C4-2B (cell line): ENCODE data around the gene AIG1.

ENCODE experiments used
- H3K27ac ChIP-seq: fragments of 450-650 bp; 2 replicates; pipeline ENCODE4 v1.5.1; 2017
- CTCF ChIP-seq: fragments of 450-650 bp; conservative IDR thresholded peaks from 2 replicates; pipeline ENCODE4 v1.5.1; 2017; ENCODE audit warnings: mild to moderate bottlenecking
- ZFX ChIP-seq: fragments of 450-650 bp; IDR thresholded peaks from 2 replicates; pipeline ENCODE4 v1.6.1; 2017

The AIG1 gene

DNA sequence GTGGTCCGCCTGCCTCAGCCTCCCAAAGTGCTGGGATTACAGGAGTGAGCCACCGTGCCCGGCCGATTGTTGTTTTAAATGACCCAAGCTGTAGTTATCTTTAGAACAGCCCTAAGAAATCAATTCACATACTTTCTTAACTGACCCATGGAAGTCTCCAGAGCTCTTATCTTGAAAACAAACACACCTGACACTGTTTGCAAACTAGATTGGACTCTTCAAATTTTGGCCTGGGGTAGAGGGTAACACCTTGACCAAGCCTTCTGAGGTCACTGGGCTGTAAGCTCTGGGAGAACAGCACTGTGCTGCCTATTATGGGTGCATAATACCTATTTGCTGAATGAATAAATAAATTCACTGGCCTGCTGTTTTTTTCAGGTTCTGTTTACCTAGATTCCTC, 190.6 kb downstream of the AIG1 start:
- no peak; the same call in 1 of the 2 replicates for TF ChIP-seq CTCF
- TF ChIP-seq ZFX = no peak
- no peak overlapping the region for H3K27ac ChIP-seq

GRCh38 chr6:143252961-143253360, 192.3 kb downstream of the AIG1 start:
- TF ChIP-seq CTCF = no peak
- TF ChIP-seq ZFX = no peak
- H3K27ac ChIP-seq = no peak overlapping the region

DNA sequence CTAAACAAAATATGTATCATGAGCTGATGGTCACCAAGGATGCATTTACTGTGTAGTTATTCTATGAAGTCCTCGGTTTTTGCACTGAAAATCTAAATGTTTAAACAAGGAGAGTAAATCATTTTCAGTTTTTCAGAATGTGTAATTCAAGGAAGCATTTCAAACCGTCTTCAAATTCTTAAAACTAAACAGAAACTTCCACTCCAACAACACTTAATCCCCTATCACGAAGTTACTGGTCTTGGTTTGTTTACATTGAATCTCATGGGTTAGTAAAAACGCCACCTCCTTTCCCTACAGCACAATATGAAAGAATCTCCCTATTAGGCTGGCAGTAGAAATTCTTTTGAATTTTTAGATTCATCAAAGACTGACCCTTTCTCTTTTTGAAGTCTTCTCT, 192.9 kb downstream of the AIG1 start:
- H3K27ac ChIP-seq = no peak overlapping the region
- TF ChIP-seq CTCF (no peak), ZFX (no peak)

DNA sequence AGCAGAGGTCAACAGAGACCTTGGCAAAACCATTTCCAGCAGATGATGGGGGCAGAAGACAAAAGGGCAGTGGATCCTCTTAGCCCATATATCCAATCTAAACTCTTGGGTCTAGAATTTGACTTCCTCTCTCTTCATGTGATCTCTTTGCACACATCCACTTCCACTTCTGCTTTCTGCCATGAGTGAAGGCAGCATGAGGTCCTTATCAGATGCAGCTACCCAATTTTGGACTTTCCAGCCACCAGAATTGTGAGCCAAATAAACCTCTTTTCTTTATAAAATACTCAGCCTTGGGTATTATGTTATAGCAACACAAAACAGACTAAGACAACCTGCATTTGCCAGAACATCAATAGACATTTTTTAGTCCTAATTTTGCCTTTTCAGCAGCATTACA, 198.3 kb downstream of the AIG1 start:
- no peak for TF ChIP-seq ZFX
- TF ChIP-seq CTCF = no peak
- H3K27ac ChIP-seq = no peak overlapping the region

DNA sequence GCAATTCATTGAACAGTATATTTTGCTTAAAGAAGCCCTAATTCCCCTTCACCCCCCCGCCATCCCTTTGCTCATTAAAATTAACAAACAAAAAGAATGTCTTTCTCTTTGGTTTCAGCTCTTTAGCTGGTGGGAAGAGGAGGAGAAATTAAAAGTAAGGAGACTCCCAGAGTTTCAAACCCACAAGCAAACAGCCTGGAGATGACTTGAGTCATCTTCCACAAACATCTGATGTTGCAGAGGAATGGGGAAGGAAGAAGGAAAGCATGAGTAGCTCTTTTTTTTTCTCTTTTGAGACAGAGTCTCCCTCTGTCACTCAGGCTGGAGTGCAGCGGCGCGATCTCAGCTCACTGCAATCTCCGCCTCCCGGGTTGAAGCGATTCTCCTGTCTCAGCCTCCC, 200.2 kb downstream of the AIG1 start:
- no peak for TF ChIP-seq ZFX
- TF ChIP-seq CTCF = no peak
- H3K27ac ChIP-seq = no peak overlapping the region

DNA sequence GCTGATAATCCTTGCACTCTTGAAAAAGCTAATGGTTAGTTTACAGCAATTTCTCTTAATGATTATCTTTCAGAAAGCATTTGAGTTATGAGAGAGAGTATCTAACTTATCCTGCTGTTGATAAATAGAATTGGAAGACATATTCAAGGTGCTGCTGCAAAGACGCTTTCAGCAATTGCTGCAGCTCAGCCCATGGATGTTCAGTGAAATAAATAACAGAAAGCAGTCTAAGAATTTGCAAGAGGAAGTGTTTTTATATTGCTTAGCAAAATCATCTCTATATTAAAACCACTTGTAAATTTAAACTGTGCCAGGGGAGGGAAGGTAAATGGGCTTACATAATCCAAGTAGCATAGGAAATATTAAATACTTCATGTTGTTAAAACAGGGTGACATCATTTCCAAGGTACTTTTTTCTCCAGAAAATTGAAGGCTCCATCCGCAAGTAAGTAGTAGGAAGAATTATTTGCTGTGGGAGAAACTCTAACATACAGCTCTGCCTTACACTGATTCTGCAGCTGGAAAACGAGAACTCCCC, 201.3 kb downstream of the AIG1 start:
- no peak overlapping the region for H3K27ac ChIP-seq
- no peak for TF ChIP-seq ZFX
- no peak for TF ChIP-seq CTCF

GRCh38 chr6:143262859-143263258, 202.2 kb downstream of the AIG1 start:
- TF ChIP-seq ZFX (no peak), CTCF (no peak)
- no peak overlapping the region for H3K27ac ChIP-seq

DNA sequence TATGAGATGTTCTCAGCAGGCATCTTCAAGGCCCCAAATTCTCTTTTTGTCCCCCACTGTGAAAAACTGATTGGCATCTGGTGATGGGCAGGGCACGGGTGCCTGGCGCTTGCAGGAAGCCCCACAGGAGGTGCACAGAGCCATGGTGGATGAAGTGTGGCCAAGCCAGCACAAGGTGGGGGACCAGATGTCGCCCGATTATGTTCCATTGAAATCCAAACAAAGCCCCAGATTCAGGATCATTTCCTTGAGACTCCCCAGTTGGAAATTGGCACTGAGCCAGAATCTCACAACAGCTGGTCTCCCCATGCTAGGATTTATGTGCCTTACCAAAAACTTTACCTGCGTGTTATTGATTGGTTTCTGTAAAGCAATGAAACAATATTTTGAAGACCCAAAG, 203.7 kb downstream of the AIG1 start:
- TF ChIP-seq ZFX (no peak), CTCF (no peak)
- no peak overlapping the region for H3K27ac ChIP-seq
